Nephron (organoid): ENCODE data around the gene ZNF394.
A peak's percentile ranks its signal among the peaks of the same experiment; 100 is the strongest.

Experiments used
- H3K27ac Mint-ChIP-seq, 3 experiments: 2 replicates each; pipeline ENCODE4 v1.8.0; 2020; ENCODE audit warnings: mixed read lengths in 3 of 3, mild to moderate bottlenecking in 2 of 3, moderate library complexity in 1 of 3
- H3K27me3 Mint-ChIP-seq: 2 replicates; pipeline ENCODE4 v1.8.0; 2021; ENCODE audit warnings: low read depth, mild to moderate bottlenecking, moderate library complexity, mixed read lengths
- H3K36me3 Mint-ChIP-seq: 2 replicates; pipeline ENCODE4 v1.8.0; 2020; ENCODE audit warnings: low read depth, mixed read lengths
- H3K4me1 Mint-ChIP-seq: 2 replicates; pipeline ENCODE4 v1.8.0; 2020; ENCODE audit warnings: mixed read lengths
- H3K4me3 Mint-ChIP-seq, 3 experiments: 2 replicates each; pipeline ENCODE4 v1.8.0; 2020; ENCODE audit warnings: mild to moderate bottlenecking in 3 of 3, mixed read lengths in 3 of 3, moderate library complexity in 2 of 3
- H3K9me3 Mint-ChIP-seq: 2 replicates; pipeline ENCODE4 v1.8.0; 2020; ENCODE audit warnings: mixed read lengths
- CTCF ChIP-seq, 3 experiments: fragments of 200-600 bp; sonication (generic); IDR thresholded peaks; one replicate each; pipeline ENCODE4 v1.5.0; 2021; ENCODE audit warnings: antibody characterized with exemption in 3 of 3; ENCODE audit not compliant: unreplicated experiment in 3 of 3

Gene ZNF394

GRCh38 chr7:99499371-99499720, 735 bp downstream of the ZNF394 start:
- Mint-ChIP-seq H3K36me3 (peaks cover 40% of the 10 kb centered on the region), H3K27ac (peak overlapping the region; percentile 93 to 97 (median 96)), H3K4me3 (peak overlapping the region; percentile 97 to 99 (median 98)), H3K4me1 (peaks cover 20% of the 10 kb centered on the region), H3K27me3 (no peaks in the 10 kb centered on the region), H3K9me3 (peaks cover under 1% of the 10 kb centered on the region)
- no peak for TF ChIP-seq CTCF (IDR thresholded peaks at IDR 0.05; ENCODE audit: unreplicated experiment in 3 of 3)

GRCh38 chr7:99498546-99498944, 1.5 kb downstream of the ZNF394 start:
- Mint-ChIP-seq H3K27me3 (no peaks in the 10 kb centered on the region), H3K36me3 (peaks cover 48% of the 10 kb centered on the region), H3K9me3 (peaks cover 9% of the 10 kb centered on the region), H3K27ac (peak overlapping the region; percentile 17 to 96 (median 40)), H3K4me1 (peaks cover 20% of the 10 kb centered on the region), H3K4me3 (peak overlapping the region; percentile 97 to 99 (median 98))
- no peak for TF ChIP-seq CTCF (IDR thresholded peaks at IDR 0.05; ENCODE audit: unreplicated experiment in 3 of 3)

GRCh38 chr7:99497766-99498545, 2.1 kb downstream of the ZNF394 start:
- Mint-ChIP-seq H3K4me1 (peaks cover 20% of the 10 kb centered on the region), H3K27ac (peak overlapping the region; percentile 40 to 61 (median 44)), H3K36me3 (peaks cover 54% of the 10 kb centered on the region), H3K27me3 (no peaks in the 10 kb centered on the region), H3K4me3 (peak overlapping the region; percentile 97 to 99 (median 98)), H3K9me3 (peaks cover 15% of the 10 kb centered on the region)
- no peak for TF ChIP-seq CTCF (IDR thresholded peaks at IDR 0.05; ENCODE audit: unreplicated experiment in 3 of 3)

- Mint-ChIP-seq H3K27ac (no peak overlapping the region), H3K27me3 (no peaks in the 10 kb centered on the region), H3K4me3 (no peak overlapping the region), H3K4me1 (peaks cover 14% of the 10 kb centered on the region), H3K9me3 (peaks cover 18% of the 10 kb centered on the region), H3K36me3 (peaks cover 78% of the 10 kb centered on the region)
- TF ChIP-seq CTCF (IDR thresholded peaks at IDR 0.05; ENCODE audit: unreplicated experiment in 3 of 3): no peak
These were observed 6.3 kb downstream of the ZNF394 start for GRCh38 chr7:99493823-99494222.

- Mint-ChIP-seq H3K27ac (no peak overlapping the region), H3K36me3 (peaks cover 62% of the 10 kb centered on the region), H3K4me1 (no peaks in the 10 kb centered on the region), H3K9me3 (peaks cover 18% of the 10 kb centered on the region), H3K4me3 (no peak overlapping the region), H3K27me3 (no peaks in the 10 kb centered on the region)
- no peak for TF ChIP-seq CTCF (IDR thresholded peaks at IDR 0.05; ENCODE audit: unreplicated experiment in 3 of 3)
These were observed 9.2 kb downstream of the ZNF394 start for GRCh38 chr7:99490878-99491277.

GRCh38 chr7:99489235-99489634, 10.8 kb downstream of the ZNF394 start:
- Mint-ChIP-seq H3K4me1 (no peaks in the 10 kb centered on the region), H3K36me3 (peaks cover 56% of the 10 kb centered on the region)
- no peak for TF ChIP-seq CTCF (IDR thresholded peaks at IDR 0.05; ENCODE audit: unreplicated experiment in 3 of 3)

More at GRCh38 chr7:99489235-99489634, 10.8 kb downstream of the ZNF394 start:
- Mint-ChIP-seq H3K4me3 (no peak overlapping the region), H3K27ac (no peak overlapping the region), H3K27me3 (no peaks in the 10 kb centered on the region), H3K9me3 (peaks cover 16% of the 10 kb centered on the region)
